Hepatocyte (in vitro differentiated cells): ENCODE results near the gene LINC01488.

Experiments
- EZH2phosphoT487 ChIP-seq: fragments of 200-600 bp; sonication (generic); IDR thresholded peaks from one replicate; pipeline ENCODE4 v1.6.1; 2018; ENCODE audit warnings: antibody characterized with exemption, mild to moderate bottlenecking, low read depth, moderate library complexity; ENCODE audit not compliant: unreplicated experiment, severe bottlenecking
- TF ChIP-seq, protein P1 (sequence below): fragments of 200-600 bp; sonication (generic); IDR thresholded peaks from 2 replicates; pipeline ENCODE4 v1.5.1; 2016; ENCODE audit warnings: antibody characterized with exemption, mild to moderate bottlenecking; ENCODE audit not compliant: poor library complexity

- TF ChIP-seq, protein P1, sequence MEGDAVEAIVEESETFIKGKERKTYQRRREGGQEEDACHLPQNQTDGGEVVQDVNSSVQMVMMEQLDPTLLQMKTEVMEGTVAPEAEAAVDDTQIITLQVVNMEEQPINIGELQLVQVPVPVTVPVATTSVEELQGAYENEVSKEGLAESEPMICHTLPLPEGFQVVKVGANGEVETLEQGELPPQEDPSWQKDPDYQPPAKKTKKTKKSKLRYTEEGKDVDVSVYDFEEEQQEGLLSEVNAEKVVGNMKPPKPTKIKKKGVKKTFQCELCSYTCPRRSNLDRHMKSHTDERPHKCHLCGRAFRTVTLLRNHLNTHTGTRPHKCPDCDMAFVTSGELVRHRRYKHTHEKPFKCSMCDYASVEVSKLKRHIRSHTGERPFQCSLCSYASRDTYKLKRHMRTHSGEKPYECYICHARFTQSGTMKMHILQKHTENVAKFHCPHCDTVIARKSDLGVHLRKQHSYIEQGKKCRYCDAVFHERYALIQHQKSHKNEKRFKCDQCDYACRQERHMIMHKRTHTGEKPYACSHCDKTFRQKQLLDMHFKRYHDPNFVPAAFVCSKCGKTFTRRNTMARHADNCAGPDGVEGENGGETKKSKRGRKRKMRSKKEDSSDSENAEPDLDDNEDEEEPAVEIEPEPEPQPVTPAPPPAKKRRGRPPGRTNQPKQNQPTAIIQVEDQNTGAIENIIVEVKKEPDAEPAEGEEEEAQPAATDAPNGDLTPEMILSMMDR, result no peak
- TF ChIP-seq EZH2phosphoT487, result no peak
Observed at GRCh38 chr11:69514771-69515170, 33.3 kb downstream of the LINC01488 start.
